A549 (cell line): Measurements from ENCODE around the gene HSPB1. TPM values are rescaled to one million over a fixed set of nuclear protein-coding genes. Genes with fewer than 3 reads are reported as not detected.

Experiments
- ATAC-seq, 2 experiments: fragments of 200-7000 bp in 1 of 2; fragments of >200 bp in 1 of 2; cut with Nextera tagmentation in 1 of 2; cut with Tn5 transposase in 1 of 2; 3 replicates each; pipeline versions ENCODE4 v1.8.0 to v1.9.1; 2018 to 2020; ENCODE audit warnings: mild to moderate bottlenecking in 1 of 2, moderate library complexity in 1 of 2
- CTCF ChIA-PET: fragments of 300-600 bp; sonication (Branson Sonifier 250); formaldehyde crosslinking; extraction: SDS; loops from one replicate; lab custom pipeline; 2021; ENCODE audit warnings: antibody characterized with exemption, inconsistent platforms; lab: Yijun Ruan, JAX
- POLR2A ChIA-PET: fragments of 350-600 bp; formaldehyde crosslinking; extraction: SDS; loops from one replicate; lab custom pipeline; 2021; ENCODE audit warnings: antibody characterized with exemption, inconsistent platforms; lab: Yijun Ruan, JAX
- DNase-seq, 2 experiments: peaks; one replicate each; pipeline versions ENCODE4 v3.0.0 to v3.0.0-alpha.2; 2011 to 2016; ENCODE audit warnings: low read depth in 1 of 2, low spot score in 1 of 2
- FAIRE-seq: peaks from 2 replicates; lab custom pipeline; 2011; peaks lifted over from hg19 to GRCh38; lab: Jason Lieb, UNC
- H3K27ac ChIP-seq, 2 experiments: fragments of >200 bp; sonication (Bioruptor Twin); formaldehyde crosslinking; 3 replicates each; pipeline ENCODE4 v1.5.1; 2016 to 2017
- H3K4me1 ChIP-seq: fragments of >200 bp; sonication (Bioruptor Twin); formaldehyde crosslinking; 3 replicates; pipeline ENCODE4 v1.6.1; 2016
- H3K4me2 ChIP-seq: fragments of >200 bp; sonication (Bioruptor Twin); formaldehyde crosslinking; 3 replicates; pipeline ENCODE4 v1.6.1; 2016
- H3K4me3 ChIP-seq: fragments of >200 bp; sonication (Bioruptor Twin); formaldehyde crosslinking; 3 replicates; pipeline ENCODE4 v1.5.1; 2016
- H3K9me3 ChIP-seq: fragments of >200 bp; sonication (Bioruptor Twin); formaldehyde crosslinking; 3 replicates; pipeline ENCODE4 v1.6.1; 2016
- CBX2 ChIP-seq: fragments of 200-600 bp; sonication (generic); IDR thresholded peaks from 2 replicates; pipeline ENCODE4 v1.6.1; 2016; ENCODE audit warnings: low read depth, mild to moderate bottlenecking, borderline replicate concordance
- CBX8 ChIP-seq: fragments of 200-600 bp; sonication (generic); IDR thresholded peaks from 2 replicates; pipeline ENCODE4 v1.6.1; 2016
- EP300 ChIP-seq, 2 experiments: fragments of >200 bp; sonication (Bioruptor Twin); formaldehyde crosslinking; IDR thresholded peaks; 2 replicates in 1 of 2; 3 replicates in 1 of 2; pipeline ENCODE4 v1.6.1; 2016 to 2017
- FOSL2 ChIP-seq, 2 experiments: fragments of 450-650 bp in 1 of 2; fragments of >200 bp in 1 of 2; sonication (Bioruptor Twin) in 1 of 2; formaldehyde crosslinking; IDR thresholded peaks; 2 replicates each; pipeline versions ENCODE4 v1.5.0 to v1.6.1; 2016 to 2020; ENCODE audit warnings: mild to moderate bottlenecking in 1 of 2, moderate library complexity in 1 of 2
- FOXS1 ChIP-seq: fragments of 250-450 bp; sonication (Bioruptor Pico); IDR thresholded peaks from 2 replicates; pipeline ENCODE4 v1.5.0; 2020; ENCODE audit warnings: mild to moderate bottlenecking, moderate library complexity
- GATA3 ChIP-seq: IDR thresholded peaks from 2 replicates; pipeline ENCODE4 v1.6.1; 2012; ENCODE audit warnings: borderline replicate concordance
- HDAC2 ChIP-seq: fragments of 200-600 bp; sonication (generic); IDR thresholded peaks from 2 replicates; pipeline ENCODE4 v1.6.1; 2016
- JUN ChIP-seq, 2 experiments: fragments of >200 bp; sonication (Bioruptor Twin); formaldehyde crosslinking; IDR thresholded peaks; 2 replicates in 1 of 2; 3 replicates in 1 of 2; pipeline ENCODE4 v1.6.1; 2016 to 2017
- JUNB ChIP-seq: fragments of >200 bp; sonication (Bioruptor Twin); formaldehyde crosslinking; IDR thresholded peaks from 2 replicates; pipeline ENCODE4 v1.6.1; 2016
- KDM5A ChIP-seq: fragments of 200-600 bp; sonication (generic); IDR thresholded peaks from 2 replicates; pipeline ENCODE4 v1.6.1; 2016; ENCODE audit warnings: antibody characterized with exemption, mild to moderate bottlenecking
- MAZ ChIP-seq: fragments of 150-350 bp; IDR thresholded peaks from 2 replicates; pipeline ENCODE4 v1.6.1; 2014; ENCODE audit warnings: antibody characterized with exemption, low read depth, low read length, borderline replicate concordance
- NFE2L2 ChIP-seq: fragments of 150-350 bp; conservative IDR thresholded peaks from 2 replicates; pipeline ENCODE4 v1.6.1; 2014; ENCODE audit warnings: low read length
- NR3C1 ChIP-seq: fragments of >200 bp; sonication (Bioruptor Twin); formaldehyde crosslinking; IDR thresholded peaks from 3 replicates; pipeline ENCODE4 v1.6.1; 2017
- POLR2AphosphoS2 ChIP-seq: conservative IDR thresholded peaks from 2 replicates; pipeline ENCODE4 v1.6.1; 2012; ENCODE audit warnings: low read length, improper control_type of control experiment, inconsistent platforms
- SREBF2 ChIP-seq: fragments of 450-650 bp; IDR thresholded peaks from 2 replicates; pipeline ENCODE4 v1.6.1; 2014; ENCODE audit warnings: mild to moderate bottlenecking, moderate library complexity
- ZFP36 ChIP-seq: fragments of 450-650 bp; IDR thresholded peaks from 2 replicates; pipeline ENCODE4 v1.6.1; 2014; ENCODE audit warnings: borderline replicate concordance; ENCODE audit not compliant: partially characterized antibody
- ZNF302 ChIP-seq: fragments of 250-450 bp; sonication (Bioruptor Pico); IDR thresholded peaks from 2 replicates; pipeline ENCODE4 v1.9.0; 2021; ENCODE audit warnings: inconsistent platforms, mild to moderate bottlenecking, moderate library complexity
- WGBS: methylation state at CpG from one replicate; pipeline ENCODE4 v1.1.6; 2017; ENCODE audit errors: missing lambda C conversion rate; 5-methylcytosine and 5-hydroxymethylcytosine counted together
- polyA plus RNA-seq, 4 experiments: library from polyadenylated mRNA; depleted of rRNA in 3 of 4; stranded (reverse); fragments of >200 nt; fragmentation: RNase III in 1 of 4; extraction: RNeasy Plus Mini Kit Qiagen cat#74134 plus additional on column Dnase treatment in 1 of 4; gene quantifications; 2 replicates in 3 of 4; 3 replicates in 1 of 4; pipeline ENCODE4 v1.2.3, GENCODE V29; 2011 to 2017
- TF ChIP-seq, protein P1 (sequence below): IDR thresholded peaks from 2 replicates; pipeline ENCODE4 v1.6.1; 2012; ENCODE audit warnings: low read depth, borderline replicate concordance
- TF ChIP-seq, protein P2 (sequence below): IDR thresholded peaks from 2 replicates; pipeline ENCODE4 v1.6.1; 2012
- TF ChIP-seq, protein P3 (sequence below): fragments of 150-350 bp; IDR thresholded peaks from 2 replicates; pipeline ENCODE4 v1.6.1; 2014; ENCODE audit warnings: low read depth, mild to moderate bottlenecking, low read length
- TF ChIP-seq, protein P4 (sequence below): fragments of 200-600 bp; sonication (generic); IDR thresholded peaks from 2 replicates; pipeline ENCODE4 v1.6.1; 2016; ENCODE audit warnings: antibody characterized with exemption, mild to moderate bottlenecking, moderate library complexity

Gene HSPB1
- polyA plus RNA-seq, 2 of the 4 experiments (the other 2 are of a cell fraction) = 209 to 620 TPM

DNA sequence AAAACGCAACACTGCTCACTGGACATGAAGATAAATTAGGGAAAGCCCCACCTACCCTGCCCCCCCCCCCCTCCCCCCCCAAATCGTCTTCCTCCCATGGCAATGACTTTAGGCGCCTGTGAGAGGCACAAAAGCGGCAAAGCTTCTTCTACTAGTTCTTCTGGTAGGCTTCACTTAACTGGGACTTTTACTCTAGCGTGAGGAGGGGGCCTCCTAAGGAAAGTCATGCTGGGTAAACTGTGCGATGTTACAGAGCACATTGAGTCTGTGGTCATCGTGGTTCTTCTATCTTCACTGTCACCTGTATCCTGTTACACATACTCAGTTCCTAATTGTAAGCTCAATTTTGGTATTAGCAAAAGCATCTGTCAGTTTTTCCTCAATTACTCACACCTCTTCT lies 25.1 kb downstream of the HSPB1 start:
- FAIRE-seq (no peak), DNase-seq (no peak), ATAC-seq (no peak)
- peaks cover 48% of the 10 kb centered on the region for H3K4me1 ChIP-seq
- H3K4me2 ChIP-seq = peak overlapping the region; percentile 57
- CTCF ChIA-PET = interaction anchor here (0.6 to 10.1 kb wide), 4 partner anchors 8 to 37 kb away, joined by 3 to 86 read pairs (median 6); no protein-coding TSS in a partner anchor
- TF ChIP-seq, protein P1, sequence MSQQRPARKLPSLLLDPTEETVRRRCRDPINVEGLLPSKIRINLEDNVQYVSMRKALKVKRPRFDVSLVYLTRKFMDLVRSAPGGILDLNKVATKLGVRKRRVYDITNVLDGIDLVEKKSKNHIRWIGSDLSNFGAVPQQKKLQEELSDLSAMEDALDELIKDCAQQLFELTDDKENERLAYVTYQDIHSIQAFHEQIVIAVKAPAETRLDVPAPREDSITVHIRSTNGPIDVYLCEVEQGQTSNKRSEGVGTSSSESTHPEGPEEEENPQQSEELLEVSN = no peak
- no peak for TF ChIP-seq CBX2
- TF ChIP-seq NFE2L2 = no peak
- TF ChIP-seq KDM5A = no peak
- TF ChIP-seq HDAC2 = no peak
- POLR2A ChIA-PET = interaction anchor here (0.6 to 1.6 kb wide), 4 partner anchors 9 to 31 kb away, joined by 3 to 12 read pairs (median 6); partner anchors contain the start of gene YWHAG
- no peaks in the 10 kb centered on the region for H3K9me3 ChIP-seq
- H3K4me3 ChIP-seq = no peak overlapping the region
- peak overlapping the region in 1 of 2 experiments; percentile 17; a peak in 3 of 6 replicates for H3K27ac ChIP-seq
- WGBS = 59% methylated on average over 7 of the region's 7 CpGs

DNA sequence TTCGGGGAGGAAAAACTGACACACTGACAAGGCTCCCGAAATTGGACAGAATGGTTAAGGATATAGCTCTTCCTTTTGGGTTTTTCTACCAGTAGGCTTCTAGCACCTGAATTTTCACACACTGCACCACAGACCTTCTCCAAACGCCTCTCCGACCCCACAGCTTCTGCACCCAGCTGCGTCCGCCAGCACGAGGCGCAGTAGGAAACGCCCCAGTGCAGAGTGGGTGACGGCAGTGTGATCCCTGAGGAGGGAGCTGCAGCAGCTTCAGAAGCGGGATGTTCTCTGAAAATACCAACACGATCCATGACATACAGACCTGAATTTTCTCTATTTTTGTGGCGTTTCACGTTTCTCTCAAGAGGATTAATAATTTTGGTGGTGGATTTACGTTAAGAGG lies 25.9 kb downstream of the HSPB1 start:
- FAIRE-seq (no peak), DNase-seq (no peak), ATAC-seq (no peak)
- Histone ChIP-seq H3K4me3 (no peak overlapping the region), H3K27ac (no peak overlapping the region), H3K9me3 (no peaks in the 10 kb centered on the region), H3K4me2 (no peak overlapping the region), H3K4me1 (peaks cover 48% of the 10 kb centered on the region)
- 85% methylated on average over 15 of the region's 15 CpGs for WGBS
- POLR2A ChIA-PET = interaction anchor here (0.6 to 1.0 kb wide), 2 partner anchors 8 to 31 kb away, joined by 3 to 4 read pairs; partner anchors contain the start of gene YWHAG
- CTCF ChIA-PET = interaction anchor here (1.2 to 10.1 kb wide), 2 partner anchors 9 to 26 kb away, joined by 3 to 86 read pairs; no protein-coding TSS in a partner anchor
- TF ChIP-seq KDM5A (no peak), POLR2AphosphoS2 (0 out of 2 replicates have a peak, but pooled peaks have one; percentile 23)

DNA sequence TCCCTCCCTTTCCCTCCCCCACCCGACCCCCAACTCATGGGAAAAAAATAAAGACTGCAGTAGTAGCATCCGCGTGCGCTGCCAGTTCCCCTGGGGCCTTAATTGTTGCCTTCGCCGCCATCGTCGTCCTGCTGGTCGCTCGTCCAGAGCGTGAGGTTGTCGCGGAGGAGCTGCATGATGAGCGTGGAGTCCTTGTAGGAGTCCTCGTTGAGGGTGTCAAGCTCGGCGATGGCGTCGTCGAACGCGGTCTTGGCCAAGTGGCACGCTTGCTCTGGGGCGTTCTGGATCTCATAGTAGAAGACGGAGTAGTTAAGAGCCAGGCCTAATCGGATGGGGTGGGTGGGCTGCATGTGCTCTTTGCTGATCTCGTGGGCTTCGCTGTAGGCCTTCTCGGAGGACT lies 27.0 kb downstream of the HSPB1 start:
- Histone ChIP-seq H3K4me3 (no peak overlapping the region), H3K27ac (no peak overlapping the region), H3K4me2 (no peak overlapping the region), H3K4me1 (peaks cover 59% of the 10 kb centered on the region), H3K9me3 (no peaks in the 10 kb centered on the region)
- DNase-seq (no peak), ATAC-seq (no peak), FAIRE-seq (no peak)
- CTCF ChIA-PET = interaction anchor here (1.2 to 10.1 kb wide), 3 partner anchors 10 to 25 kb away, joined by 3 to 86 read pairs (median 7); no protein-coding TSS in a partner anchor
- WGBS = 90% methylated on average over 29 of the region's 29 CpGs
- POLR2A ChIA-PET = no interaction called here
- TF ChIP-seq FOXS1 (CRISPR knock-in tag) = no peak
- TF ChIP-seq SREBF2 = no peak
- no peak for TF ChIP-seq JUNB
- TF ChIP-seq, protein P2, sequence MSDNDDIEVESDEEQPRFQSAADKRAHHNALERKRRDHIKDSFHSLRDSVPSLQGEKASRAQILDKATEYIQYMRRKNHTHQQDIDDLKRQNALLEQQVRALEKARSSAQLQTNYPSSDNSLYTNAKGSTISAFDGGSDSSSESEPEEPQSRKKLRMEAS = no peak
- TF ChIP-seq, protein P3, sequence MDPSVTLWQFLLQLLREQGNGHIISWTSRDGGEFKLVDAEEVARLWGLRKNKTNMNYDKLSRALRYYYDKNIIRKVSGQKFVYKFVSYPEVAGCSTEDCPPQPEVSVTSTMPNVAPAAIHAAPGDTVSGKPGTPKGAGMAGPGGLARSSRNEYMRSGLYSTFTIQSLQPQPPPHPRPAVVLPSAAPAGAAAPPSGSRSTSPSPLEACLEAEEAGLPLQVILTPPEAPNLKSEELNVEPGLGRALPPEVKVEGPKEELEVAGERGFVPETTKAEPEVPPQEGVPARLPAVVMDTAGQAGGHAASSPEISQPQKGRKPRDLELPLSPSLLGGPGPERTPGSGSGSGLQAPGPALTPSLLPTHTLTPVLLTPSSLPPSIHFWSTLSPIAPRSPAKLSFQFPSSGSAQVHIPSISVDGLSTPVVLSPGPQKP = no peak
- no peak for TF ChIP-seq JUN (IDR thresholded peaks at IDR 0.05)
- TF ChIP-seq GATA3 = no peak
- no peak for TF ChIP-seq MAZ
- no peak for TF ChIP-seq NFE2L2

DNA sequence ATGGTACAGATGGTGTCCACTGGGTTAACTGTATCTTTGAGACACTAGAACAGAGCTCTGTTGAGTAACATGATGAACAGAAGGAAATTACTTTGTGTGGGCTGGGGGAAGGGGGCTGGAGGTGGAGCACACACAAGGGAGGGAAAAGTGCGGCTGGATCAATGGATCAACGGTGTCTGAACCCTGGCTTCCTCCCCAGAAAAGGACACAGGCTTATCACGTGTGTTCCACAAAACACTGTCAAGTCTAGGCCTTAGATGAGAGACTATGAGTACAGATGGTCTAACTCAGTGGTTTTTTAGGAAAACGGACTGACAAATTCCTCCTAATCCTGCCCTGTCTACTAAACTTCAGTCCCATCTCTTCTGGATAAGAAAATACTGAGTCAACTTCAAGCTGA lies 27.8 kb downstream of the HSPB1 start:
- CTCF ChIA-PET = interaction anchor here (1.4 to 10.1 kb wide), 3 partner anchors 10 to 20 kb away, joined by 3 to 86 read pairs (median 7); no protein-coding TSS in a partner anchor
- POLR2A ChIA-PET = no interaction called here

More for the DNA sequence above, 27.8 kb downstream of the HSPB1 start:
- Histone ChIP-seq H3K9me3 (no peaks in the 10 kb centered on the region), H3K4me3 (no peak overlapping the region), H3K4me1 (peaks cover 61% of the 10 kb centered on the region), H3K4me2 (no peak overlapping the region), H3K27ac (no peak overlapping the region)
- 88% methylated on average over 4 of the region's 4 CpGs for WGBS
- TF ChIP-seq FOSL2 (IDR thresholded peaks at IDR 0.05) (no peak), FOSL2 (CRISPR knock-in tag; IDR thresholded peaks at IDR 0.05) (no peak), ZFP36 (no peak), NR3C1 (no peak), CBX8 (no peak), EP300 (IDR thresholded peaks at IDR 0.05) (no peak), ZNF302 (CRISPR knock-in tag) (no peak)
- TF ChIP-seq, protein P4, sequence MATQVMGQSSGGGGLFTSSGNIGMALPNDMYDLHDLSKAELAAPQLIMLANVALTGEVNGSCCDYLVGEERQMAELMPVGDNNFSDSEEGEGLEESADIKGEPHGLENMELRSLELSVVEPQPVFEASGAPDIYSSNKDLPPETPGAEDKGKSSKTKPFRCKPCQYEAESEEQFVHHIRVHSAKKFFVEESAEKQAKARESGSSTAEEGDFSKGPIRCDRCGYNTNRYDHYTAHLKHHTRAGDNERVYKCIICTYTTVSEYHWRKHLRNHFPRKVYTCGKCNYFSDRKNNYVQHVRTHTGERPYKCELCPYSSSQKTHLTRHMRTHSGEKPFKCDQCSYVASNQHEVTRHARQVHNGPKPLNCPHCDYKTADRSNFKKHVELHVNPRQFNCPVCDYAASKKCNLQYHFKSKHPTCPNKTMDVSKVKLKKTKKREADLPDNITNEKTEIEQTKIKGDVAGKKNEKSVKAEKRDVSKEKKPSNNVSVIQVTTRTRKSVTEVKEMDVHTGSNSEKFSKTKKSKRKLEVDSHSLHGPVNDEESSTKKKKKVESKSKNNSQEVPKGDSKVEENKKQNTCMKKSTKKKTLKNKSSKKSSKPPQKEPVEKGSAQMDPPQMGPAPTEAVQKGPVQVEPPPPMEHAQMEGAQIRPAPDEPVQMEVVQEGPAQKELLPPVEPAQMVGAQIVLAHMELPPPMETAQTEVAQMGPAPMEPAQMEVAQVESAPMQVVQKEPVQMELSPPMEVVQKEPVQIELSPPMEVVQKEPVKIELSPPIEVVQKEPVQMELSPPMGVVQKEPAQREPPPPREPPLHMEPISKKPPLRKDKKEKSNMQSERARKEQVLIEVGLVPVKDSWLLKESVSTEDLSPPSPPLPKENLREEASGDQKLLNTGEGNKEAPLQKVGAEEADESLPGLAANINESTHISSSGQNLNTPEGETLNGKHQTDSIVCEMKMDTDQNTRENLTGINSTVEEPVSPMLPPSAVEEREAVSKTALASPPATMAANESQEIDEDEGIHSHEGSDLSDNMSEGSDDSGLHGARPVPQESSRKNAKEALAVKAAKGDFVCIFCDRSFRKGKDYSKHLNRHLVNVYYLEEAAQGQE = no peak
- ATAC-seq (no peak), DNase-seq (no peak), FAIRE-seq (no peak)
